ENCODE measurements around the gene CD55. TPM values are rescaled to one million over a fixed set of nuclear protein-coding genes. Genes with fewer than 3 reads are reported as not detected.
A peak's percentile ranks its signal among the peaks of the same experiment; 100 is the strongest.

The CD55 gene
- total RNA-seq, 6 donors from 2014 or later: 256 to 798 (median 465) TPM

DNA sequence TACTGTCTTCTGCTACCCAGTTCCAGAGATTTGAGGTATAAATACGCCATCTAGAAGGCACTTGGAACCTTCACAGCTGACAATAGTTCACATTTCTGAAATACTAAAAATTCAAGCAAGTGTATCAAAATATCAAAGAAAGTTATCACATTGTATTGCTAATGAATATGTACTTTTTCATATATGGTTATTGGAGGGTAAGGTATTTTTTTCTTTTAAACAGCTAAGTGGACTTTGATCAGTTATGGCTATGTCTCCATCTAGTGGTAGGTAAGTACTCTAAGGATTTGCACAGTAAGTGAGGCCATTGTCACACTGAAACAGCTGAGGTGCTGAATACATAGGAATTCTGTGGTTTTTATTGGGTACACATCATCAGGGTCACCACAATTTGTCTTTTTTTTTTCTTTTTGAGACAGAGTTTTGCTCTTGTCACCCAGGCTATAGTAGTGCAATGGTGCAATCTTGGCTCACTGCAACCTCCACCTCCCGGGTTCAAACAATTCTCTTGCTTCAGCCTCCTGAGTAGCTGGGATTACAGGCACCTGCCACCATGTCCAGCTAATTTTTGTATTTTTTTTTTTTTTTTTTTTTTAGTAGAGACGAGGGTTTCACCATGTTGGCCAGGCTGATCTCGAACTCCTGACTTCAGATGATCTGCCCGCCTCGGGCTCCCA, 83.5 kb downstream of the CD55 start:
- DNase-seq: no peak
- no peak for TF ChIP-seq POLR2AphosphoS5 (IDR thresholded peaks at IDR 0.05)
- TF ChIP-seq, protein P1, sequence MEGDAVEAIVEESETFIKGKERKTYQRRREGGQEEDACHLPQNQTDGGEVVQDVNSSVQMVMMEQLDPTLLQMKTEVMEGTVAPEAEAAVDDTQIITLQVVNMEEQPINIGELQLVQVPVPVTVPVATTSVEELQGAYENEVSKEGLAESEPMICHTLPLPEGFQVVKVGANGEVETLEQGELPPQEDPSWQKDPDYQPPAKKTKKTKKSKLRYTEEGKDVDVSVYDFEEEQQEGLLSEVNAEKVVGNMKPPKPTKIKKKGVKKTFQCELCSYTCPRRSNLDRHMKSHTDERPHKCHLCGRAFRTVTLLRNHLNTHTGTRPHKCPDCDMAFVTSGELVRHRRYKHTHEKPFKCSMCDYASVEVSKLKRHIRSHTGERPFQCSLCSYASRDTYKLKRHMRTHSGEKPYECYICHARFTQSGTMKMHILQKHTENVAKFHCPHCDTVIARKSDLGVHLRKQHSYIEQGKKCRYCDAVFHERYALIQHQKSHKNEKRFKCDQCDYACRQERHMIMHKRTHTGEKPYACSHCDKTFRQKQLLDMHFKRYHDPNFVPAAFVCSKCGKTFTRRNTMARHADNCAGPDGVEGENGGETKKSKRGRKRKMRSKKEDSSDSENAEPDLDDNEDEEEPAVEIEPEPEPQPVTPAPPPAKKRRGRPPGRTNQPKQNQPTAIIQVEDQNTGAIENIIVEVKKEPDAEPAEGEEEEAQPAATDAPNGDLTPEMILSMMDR (IDR thresholded peaks at IDR 0.05): peak; percentile 56 to 84 (median 70)
- Histone ChIP-seq H3K36me3 (no peaks in the 10 kb centered on the region), H3K27ac (no peak overlapping the region), H3K4me3 (no peak overlapping the region), H3K4me1 (no peaks in the 10 kb centered on the region), H3K9me3 (no peaks in the 10 kb centered on the region), H3K27me3 (no peaks in the 10 kb centered on the region)
- 82% methylated on average over 6 of the region's 6 CpGs for WGBS, 2 donors
- ATAC-seq (ENCODE audit: low FRiP score in 2 of 2): peak; percentile 84 to 89

DNA sequence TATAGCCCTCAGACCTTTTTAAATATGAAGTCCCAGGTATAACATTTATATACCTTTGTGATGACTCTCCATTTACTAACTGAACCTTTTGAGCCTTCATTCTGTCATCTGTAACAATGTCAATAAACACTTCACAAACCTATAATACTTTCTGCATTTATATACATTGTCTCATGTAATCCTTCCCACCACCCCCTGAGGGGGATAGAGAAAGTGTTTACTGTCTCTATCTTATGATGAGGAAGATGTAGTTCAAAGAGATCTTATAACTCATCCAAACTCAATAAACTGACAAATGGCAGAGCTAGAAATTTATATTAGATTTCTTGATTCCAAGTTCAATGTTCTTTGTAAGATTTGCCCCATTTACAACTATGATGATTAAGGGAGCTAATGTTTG, 84.3 kb downstream of the CD55 start:
- Histone ChIP-seq H3K4me1 (no peaks in the 10 kb centered on the region), H3K36me3 (no peaks in the 10 kb centered on the region), H3K4me3 (no peak overlapping the region), H3K27ac (no peak overlapping the region), H3K9me3 (no peaks in the 10 kb centered on the region), H3K27me3 (no peaks in the 10 kb centered on the region)
- ATAC-seq (ENCODE audit: low FRiP score in 2 of 2) (no peak), DNase-seq (no peak)
- TF ChIP-seq POLR2A (IDR thresholded peaks at IDR 0.05): no peak
- TF ChIP-seq EP300 (IDR thresholded peaks at IDR 0.05): no peak
- TF ChIP-seq, protein P1 (IDR thresholded peaks at IDR 0.05): no peak
- no peak for TF ChIP-seq POLR2AphosphoS5 (IDR thresholded peaks at IDR 0.05)

DNA sequence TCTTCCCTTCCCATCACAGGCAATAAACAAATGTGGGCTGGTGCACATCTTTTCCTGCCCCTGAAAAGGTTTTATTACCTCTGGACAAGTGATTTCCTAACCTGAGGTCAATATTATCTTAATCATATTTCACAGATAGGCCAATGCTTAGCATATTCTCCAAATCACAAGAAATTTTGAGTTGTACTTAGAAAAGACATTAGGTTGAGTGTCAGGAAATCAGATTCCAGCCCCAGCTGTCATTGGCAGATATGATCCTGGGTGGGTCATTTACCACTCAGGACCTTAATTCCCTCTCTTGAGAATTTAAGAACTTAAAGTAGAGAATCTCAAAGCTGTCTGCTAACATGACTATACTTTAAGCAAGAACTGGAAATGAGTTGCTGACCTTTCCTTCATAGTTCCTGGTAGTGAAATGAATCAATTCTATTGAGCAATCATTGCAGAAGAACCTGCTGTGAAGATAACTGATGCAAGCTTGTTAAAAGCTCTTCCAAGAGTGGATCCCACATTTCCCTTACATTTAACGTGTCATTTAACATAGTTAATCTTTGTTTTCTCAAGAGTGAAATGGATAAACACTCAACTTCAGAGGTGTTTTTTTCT, 86.3 kb downstream of the CD55 start:
- no peaks in the 10 kb centered on the region for H3K4me1 ChIP-seq
- H3K4me3 ChIP-seq: no peak overlapping the region
- H3K27me3 ChIP-seq: no peaks in the 10 kb centered on the region
- no peaks in the 10 kb centered on the region for H3K9me3 ChIP-seq
- no peak for DNase-seq
- no peaks in the 10 kb centered on the region for H3K36me3 ChIP-seq
- ATAC-seq (ENCODE audit: low FRiP score in 2 of 2): peak in 1 of 2 donors; percentile 46
- TF ChIP-seq POLR2AphosphoS5 (IDR thresholded peaks at IDR 0.05) (peak in 1 of 2 donors; percentile 31), POLR2A (IDR thresholded peaks at IDR 0.05) (no peak)
- peak overlapping the region in 3 of 4 donors; percentile 53 to 72 (median 56) for H3K27ac ChIP-seq
- 13 to 27% methylated on average over 1 of the region's 1 CpG for WGBS, 2 donors

Other genes starting within 250 kb of the CD55 start
- gene C4BPB, start 232.8 kb upstream of the CD55 start, total RNA-seq: 10 to 100 TPM in 2 of 6 donors, 1 to 10 TPM in 4; 1.1 to 40.9 (median 9.2) TPM
- 100 to 1,000 TPM in 3 of 6 donors, 10 to 100 TPM in 3; 39.0 to 618 (median 118) TPM for gene C4BPA, start 217.4 kb upstream of the CD55 start, total RNA-seq
- 1 to 10 TPM in 2 of 6 donors, under 1 TPM in 1, not detected in 3; 0.34 to 2.8 (median 1.2) TPM for gene CR2, start 132.7 kb downstream of the CD55 start, total RNA-seq
- gene CR1, start 174.5 kb downstream of the CD55 start, total RNA-seq: 10 to 100 TPM in 3 of 6 donors, 1 to 10 TPM in 3; 5.1 to 19.3 (median 11.4) TPM